Kidney capillary endothelial cell (primary cell): Measurements from ENCODE around the gene TMEM134.
"Not testable (repeated sequence)": the region's sequence is repeated elsewhere in the genome, so short reads cannot be mapped to it uniquely, and the experiment has no call there.

ENCODE experiments used
- DNase-seq: peaks from one replicate; pipeline ENCODE4 v3.0.0-alpha.2; 2018; ENCODE audit warnings: low spot score

The TMEM134 gene, protein sequence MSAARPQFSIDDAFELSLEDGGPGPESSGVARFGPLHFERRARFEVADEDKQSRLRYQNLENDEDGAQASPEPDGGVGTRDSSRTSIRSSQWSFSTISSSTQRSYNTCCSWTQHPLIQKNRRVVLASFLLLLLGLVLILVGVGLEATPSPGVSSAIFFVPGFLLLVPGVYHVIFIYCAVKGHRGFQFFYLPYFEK

DNA sequence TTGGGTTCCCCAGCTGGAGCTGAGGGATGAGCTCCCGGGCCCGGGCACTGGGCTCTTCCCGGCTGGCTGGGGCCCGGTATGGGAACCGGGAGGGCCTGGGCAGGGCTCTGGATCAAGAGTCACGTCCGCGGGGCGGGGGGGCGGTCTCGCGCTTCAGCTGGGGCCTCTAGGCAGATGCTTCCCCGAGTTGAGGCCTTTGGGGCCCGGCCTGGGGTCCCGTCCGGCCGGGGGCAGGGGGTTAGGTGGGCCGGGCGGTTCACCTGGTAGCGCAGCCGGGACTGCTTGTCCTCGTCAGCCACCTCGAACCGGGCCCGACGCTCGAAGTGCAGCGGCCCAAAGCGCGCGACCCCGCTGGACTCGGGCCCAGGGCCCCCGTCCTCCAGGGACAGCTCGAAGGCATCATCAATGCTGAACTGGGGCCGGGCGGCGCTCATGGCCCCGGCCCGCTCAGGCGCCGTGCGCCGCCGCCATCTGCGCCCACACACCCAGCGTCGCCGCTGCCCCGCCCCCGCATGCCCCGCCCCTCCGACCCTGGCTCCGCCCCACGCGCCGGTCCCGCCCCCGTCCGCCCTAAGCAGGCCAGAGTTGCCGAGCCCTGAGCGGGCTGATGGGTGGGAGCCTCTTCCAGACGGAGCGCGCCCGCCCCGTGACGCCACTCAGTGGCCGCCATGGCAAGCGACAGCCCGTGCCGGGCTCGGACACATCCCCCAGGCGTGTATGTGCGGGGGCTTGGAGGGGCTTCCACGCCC is at the start of gene TMEM134:
TMEM134 (minus strand) TSS at position 493 of the 749 bp plus-strand sequence; CDS start at position 434, 59 bp downstream.
- DNase-seq, result peak; percentile 87

DNA sequence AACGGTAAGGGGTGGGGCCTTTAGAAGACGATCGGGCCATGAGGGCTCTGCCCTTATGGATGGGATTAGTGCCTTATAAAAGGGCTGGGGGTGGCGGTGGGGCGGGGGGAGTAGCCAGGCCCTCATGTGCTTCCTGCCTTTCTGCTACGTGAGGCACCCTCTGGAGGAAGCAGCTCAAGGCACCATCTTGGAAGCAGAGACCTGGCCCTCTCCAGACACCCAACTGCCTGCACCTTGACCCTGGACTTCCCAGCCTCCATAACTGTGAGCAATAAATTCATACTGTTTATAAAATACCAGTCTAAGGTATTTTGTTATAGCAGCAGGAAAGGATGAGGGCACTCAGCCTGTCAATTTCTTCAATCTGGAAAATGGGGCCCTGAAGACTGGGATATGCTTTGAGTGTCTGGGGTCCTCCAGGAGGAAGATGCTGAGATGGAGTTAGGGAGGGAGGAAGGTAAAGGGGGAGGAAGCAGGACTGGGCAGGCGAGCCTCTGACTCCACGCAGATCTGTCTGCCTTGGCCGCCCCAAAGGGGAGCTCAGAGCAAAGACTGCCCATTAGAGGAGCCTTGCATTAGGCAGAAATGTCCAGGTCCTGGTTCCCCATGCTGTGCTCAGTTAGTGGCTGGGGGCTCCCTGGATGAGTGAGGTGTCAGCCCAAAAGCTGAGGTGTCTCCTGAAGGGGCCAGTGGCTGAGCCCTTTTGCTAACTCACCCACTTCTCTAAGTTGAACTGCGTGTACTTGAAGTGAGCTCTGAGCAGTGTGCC is 48.9 kb upstream of the TMEM134 start:
- no peak for DNase-seq

DNA sequence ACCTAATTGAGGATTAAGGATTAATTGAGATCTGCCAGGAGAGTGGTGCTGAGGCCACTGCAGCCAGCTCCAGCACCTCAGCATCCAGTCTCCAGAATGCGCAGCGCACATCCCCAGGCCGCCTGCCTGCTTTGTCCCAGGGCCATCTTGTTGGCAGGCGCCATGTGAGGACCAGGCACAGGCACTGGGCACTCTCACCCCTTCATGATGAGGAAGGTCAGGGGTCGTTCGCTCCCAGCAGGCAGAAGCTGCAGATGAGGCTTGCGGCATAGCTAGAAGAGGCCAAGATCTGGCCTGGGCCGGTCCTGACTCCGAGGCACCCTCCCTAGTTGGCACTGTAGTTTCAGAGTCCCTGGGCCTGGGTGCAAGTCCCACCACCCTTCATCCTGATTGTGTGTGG is 47.8 kb upstream of the TMEM134 start:
- DNase-seq, result no peak

DNA sequence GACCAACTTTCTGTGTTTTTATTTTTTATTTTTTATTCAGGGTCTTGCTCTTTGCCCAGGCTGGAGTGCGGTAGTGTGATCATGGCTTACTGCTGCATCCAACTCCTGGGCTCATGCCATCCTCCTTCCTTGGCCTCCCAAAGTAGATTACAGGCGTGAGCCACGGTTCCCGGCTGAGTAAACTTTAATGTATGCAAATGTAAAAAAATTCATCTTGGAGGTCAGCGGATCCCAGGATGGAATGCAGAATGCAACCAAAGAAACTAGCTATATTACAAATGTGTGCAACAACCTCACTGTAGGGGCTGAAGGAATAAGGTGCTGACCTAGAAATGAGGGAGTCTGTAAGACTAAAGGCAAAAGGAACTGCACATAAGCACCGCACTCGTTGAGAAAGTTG is 45.1 kb upstream of the TMEM134 start:
- DNase-seq, result no peak

DNA sequence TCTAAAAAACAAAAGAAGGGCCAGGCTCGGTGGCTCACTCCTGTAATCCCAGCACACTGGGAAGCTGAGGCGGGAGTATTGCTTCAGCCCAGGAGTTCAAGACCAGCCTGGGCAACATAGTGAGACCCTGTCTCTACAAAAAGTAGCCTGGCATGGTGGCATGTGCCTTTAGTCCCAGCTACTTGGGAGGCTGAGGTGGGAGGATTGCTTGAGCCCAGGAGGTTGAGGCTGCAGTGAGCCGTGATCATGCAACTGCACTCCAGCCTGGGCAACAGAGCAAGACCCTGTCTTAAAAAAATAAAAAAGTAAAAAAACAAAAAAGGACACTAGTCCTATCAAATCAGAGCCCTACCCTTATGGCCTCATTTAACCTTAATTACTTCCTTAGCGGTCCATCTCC is 42.5 kb upstream of the TMEM134 start:
- DNase-seq, result not testable (repeated sequence)

DNA sequence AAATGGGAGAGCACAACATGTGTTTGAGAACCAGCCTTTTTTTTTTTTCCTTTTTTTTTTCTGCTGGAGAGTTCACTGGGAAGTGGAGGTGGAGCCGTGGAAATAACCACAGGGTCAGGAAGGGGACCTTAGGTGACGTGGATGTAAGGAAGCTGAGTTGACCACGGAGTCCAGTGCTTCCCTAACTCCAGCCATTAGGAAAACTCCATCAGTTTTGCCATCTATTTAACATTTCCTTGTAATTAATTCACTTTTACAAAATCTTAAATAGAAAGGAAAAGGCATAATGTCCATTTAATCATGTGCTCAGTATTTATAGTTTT is 40.9 kb upstream of the TMEM134 start:
- DNase-seq, result no peak

DNA sequence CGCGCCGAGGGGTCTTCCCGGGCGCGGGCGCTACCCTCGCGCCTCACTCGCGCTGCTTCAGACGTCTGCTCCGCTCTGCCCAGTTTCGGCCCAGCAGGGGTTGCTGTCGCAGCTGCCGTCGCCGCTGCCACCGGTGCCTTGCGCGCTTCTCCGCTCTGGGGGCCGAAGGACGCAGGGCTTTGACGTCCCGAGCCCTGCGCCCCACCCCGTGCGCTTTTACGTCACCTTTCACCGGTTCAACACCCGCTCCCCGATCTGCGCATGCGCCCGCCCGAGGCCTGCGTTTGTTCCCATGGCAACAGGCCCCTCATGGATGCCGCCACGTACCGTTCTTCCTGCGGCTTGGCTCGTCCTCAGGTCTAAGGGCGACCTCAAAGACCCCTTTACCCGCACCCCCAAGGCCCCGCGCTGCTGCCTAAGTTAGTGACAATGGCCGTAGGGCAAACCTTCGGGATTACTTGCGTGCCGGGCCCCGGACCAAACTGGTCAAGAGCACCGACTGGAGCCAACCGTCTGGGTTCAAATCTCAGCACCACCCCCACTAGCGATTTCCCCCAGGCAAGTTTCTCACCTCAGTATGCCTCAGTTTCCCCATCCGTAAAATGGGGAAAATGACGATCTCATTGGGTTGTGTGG is 39.6 kb upstream of the TMEM134 start:
- DNase-seq, result peak; percentile 95

DNA sequence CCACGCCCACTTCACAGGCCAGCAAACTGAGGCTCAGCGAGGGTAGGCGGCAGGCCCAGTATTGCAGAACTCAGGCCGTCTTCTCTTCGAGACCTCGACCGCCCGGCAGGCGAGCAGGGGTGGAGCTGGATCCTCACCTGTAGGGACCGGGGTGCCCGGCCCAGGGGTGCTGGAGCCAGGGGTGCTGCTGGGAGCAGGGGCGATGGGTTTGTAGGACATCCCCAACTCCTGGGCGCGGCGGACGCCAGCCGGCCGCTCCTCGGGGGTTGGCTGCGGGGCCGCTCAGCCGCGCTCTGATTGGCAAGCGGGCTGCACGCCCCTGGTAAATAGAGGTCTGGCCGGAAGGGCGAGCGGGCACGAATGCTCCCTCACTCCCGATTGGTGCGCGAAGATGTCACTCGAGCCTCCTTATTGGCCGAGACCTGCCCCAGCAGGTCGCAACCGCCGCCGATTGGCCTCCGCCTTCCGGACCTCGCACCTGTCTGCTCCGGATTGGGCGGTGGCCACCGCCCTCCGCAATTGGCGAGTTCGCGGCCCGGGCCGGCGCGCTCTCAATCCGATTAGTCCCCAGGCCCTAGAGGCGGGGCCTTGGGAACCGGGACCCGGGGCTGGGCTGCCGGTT is 38.9 kb upstream of the TMEM134 start, which contains the start of gene CDK2AP2:
CDK2AP2 (minus strand) TSS at position 299 of the 622 bp plus-strand sequence; CDS start at position 219, 80 bp downstream.
- peak; percentile 99 for DNase-seq

DNA sequence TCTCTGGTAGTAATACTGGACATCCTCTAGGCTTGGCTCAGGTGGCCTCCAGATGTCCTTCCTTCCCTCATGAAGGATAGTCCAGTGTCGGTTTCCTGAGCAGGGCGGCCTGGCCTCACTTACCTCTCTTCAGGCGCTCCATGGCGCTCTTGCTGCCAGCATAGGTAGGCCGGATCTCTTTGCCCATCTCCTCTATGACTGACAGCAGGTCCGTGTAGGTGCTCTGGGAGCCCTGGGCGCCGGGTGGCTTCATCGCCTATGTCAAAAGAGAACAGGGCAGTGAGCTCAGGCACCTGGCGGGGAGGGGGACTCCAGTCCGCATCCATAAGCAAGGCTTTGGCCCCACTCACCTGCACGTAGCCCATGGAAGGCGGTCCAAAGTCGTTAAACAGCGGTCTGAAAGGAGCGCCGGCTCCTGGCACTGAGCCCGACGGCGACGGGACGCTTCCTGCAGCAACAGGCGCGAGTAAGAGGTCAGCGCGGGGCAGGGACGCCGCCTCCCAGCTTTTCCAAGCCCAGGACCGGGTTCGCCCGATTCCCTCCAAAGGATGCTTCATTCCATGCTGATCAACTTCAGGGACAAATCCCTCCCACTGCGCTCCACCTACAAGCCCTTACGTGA is 38.3 kb upstream of the TMEM134 start:
- DNase-seq, result no peak

DNA sequence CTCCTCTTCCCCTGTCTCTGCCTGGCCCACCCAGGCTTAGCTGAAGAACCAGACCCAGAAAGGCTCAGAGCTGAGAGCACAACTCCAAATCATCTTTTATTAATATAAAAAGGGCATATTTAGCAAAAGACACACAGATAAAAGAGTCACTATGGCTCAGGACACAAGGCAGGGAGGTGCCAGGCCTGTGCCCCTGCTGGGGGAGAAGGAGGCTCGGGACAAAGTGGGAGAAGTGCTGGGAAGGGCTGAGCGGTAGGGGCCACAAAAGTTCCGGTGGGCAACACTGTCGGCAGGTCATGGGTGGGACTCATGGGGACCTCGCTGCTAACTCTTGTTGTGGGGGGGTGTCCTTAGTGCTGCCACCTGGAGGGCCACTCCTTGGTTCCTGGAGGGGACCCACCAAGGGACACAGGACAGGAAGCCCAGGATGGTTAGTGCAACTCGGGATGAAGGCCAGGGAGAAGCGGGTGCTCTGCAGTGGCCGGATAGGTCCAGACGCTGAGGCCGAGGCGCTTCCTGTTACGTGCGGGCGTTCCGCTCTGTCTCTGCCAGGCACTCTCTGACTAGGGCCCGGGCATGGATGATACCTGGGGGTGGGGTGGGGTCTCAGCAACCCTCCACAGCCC is 37.5 kb upstream of the TMEM134 start:
- no peak for DNase-seq

DNA sequence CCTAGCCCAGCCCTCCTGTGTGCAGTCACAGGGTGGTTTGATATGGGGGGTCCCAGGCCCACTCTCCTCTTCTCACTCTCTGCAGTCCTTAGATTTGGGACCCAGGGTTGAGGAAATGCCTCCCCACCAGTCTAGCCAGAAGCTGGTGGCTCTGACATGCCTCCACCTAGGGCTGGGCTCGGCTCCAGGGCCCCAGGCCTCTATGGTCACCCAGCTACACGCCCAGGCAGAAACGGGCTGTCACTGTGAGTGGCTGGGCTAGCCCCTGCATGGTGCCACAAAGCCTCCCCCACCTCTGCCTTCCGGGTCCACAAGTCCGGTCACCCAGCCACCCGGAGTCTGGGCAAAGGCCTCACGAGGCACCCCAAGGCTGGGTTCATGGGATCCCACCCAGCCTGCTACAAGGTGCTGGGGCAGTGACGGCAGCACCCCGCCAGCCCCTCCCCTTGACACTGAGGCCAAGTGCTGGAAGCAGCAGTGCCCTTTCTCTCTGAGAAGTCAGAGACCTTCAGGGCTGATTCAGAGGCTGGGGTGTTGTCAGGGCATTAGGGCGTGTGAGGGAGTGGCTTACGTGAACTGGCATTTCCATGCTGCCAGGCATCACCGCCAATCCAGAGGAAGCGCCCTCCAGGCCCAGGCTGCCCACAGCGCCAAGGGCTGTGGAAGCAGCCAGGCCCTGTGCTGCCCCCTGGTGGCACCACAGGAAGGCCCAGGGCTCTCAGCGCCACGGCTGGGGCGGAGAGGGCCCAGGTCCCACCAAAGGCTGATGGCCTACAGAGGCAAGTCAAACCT is 36.8 kb upstream of the TMEM134 start:
- peak; percentile 91 for DNase-seq

DNA sequence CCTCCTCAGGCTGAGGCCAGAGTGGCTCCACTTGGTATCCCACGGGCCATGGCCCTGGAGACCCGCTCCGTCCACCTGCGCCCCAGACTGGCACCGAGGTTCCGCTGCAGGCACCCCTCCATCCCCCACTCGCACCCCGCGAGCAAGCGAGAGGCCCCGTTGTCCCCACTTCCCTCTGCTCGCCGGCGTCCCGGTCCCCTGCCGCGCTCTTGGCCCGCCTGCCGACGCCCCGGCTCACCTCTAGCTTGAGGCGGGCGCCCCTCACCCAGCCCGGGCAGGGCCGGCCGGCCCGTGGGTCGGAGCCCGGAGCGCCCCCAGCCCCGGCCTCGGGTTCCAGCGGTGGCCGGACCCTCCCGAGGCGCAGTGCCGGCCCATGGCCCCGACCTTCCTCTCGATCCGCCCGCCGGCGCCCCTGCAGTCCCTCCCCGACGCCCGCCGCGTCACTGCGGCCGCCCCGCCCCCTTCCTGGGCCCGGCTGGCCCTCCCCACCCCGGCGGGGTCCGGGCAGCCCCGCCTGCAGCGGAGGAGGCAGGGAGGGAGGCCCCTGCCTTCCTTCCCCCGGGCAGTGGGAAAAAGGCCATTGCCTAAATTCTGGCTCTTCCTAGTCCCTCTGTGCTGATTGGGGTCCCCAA is 36.0 kb upstream of the TMEM134 start, which contains the start of gene PITPNM1:
PITPNM1 (minus strand) TSS at position 414 of the 632 bp plus-strand sequence. CDS start 1,183 bp downstream, outside the sequence.
- DNase-seq, result no peak

DNA sequence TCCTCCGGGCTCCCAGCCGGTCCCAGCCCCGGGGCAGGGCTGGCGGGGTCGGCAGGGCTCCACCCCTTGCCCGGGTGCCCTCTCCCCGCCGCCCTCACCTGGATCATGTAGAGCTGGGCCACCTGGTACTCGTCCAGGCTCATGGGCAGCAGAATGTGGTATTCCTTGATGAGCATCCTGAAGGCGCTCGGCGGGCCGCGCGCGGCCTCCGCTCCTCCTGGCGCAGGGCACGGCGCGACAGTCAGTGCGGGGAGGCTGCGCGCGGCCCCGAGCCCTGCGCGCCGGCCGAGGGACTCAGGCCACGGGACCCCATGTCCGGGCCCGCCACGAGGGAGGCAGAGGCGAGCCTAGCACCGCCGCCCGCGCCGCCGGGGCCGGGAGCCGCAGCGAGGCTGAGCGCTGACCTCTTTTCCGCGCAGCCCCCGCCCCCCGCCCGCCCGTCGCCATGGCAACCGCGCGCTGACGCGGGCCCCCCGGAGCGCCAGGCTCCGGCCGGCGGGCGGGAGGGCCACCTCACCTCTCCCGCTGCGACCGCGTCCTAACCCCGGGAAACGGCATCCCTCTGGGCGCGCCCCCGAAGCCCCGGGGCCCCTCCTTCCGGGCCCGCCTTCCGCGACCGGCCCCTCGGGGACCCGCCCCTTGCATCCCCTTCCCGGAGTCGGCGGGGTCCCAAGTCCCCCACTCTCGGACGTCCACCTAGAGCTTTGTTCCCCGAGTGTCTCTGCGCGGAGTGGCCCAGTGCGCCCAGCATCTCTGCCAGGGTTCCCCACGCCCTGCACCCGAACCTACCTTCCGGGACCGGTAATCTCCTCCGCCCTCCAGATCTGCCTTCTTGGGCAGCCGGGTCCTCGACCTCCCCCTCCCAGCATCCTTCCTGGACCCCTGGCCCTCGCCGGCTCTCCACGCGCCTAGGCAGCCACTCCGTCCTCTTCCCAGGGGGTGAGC is 35.2 kb upstream of the TMEM134 start:
- no peak for DNase-seq

DNA sequence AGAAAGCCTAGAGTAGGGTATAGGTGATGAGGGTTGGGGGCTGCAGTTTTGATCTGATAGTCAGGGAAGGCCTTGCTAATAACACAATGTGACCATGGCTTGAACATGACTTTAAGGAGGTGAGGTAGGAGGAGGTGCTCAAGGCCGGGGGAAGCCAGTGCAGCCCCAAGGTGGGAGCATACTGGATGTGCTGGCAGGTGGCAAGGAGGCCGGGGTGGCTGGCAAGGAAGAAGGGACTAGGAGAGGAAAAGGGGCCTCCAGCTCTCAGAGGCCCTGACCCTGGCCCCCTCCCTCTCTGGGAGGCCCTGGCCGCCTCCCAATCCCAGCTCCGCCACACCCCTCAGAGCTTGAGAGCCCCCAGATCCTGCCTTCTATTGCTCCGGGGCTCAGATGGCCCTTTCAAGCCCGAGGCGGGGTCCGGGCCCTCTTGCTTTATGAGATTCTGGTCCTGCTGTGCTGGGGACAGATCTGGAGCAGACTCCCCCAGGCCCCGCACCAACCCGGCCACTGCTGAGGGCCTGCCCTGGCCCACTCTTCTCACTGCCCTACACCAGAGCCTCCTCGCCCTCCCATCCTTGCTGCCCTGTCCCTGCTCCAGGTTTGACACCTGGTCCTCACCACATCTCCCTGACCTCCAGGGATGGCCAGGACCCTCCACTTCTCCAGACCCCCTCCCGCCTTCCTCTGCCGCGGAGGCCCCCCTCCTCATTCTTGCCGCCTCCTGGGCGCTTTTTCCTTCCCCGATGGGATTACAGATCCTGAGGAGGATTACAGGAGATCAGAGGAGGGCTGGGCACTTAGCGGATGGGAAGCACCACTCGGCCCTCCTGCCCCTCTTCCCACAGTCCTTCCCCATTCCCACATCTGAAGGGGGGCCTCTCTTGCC is 34.3 kb upstream of the TMEM134 start:
- DNase-seq, result no peak

DNA sequence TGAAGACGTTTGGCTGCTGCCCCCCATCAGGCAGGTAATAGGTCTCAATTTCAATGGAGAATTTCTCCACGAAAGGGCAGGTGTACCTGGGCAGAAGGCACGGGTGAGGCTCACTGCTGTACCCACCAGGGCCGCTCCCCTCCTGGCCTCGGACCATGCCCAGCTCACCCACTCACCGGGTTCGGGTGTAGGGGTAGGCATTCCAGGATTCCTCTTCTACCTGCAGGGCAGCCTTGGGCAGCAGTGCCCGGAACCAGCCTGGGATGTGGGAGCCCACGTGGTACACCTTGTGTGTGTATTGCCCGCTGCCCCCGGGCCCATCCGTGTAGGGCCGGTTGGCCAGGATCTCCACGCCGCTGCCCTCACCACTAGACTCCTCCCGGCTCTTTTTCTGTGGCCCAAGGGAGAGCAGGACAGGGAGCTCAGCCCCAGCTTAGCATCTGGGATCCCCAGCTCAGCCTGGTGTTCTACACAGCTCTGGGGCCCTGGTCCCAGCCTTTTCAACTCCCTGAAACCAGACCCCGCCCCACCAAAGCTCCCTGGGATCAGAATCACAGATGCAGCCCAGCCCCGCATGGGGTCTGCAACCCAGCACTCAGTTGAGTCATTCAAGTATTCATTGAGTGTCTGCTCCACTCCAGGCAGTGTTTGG is 33.4 kb upstream of the TMEM134 start:
- no peak for DNase-seq

DNA sequence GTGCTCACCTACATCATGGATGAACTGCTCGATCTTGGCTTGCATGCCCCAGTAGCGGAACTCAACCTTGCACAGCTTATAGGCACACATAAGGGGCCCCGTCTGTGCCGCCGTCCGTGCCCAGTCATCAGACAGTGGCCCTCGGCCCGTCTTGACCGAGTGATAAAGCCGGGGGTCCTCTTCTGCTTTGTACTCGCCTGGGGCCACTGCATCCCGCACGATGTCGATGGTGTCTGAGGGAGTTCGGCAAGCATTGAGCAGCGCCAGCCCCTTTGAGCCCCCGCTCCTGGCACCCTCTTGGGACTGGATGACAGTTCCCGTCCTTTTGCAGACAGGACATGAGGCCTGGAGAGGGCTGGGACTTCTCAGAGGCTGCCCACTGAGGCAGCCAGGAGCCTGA is 32.8 kb upstream of the TMEM134 start:
- DNase-seq, result no peak
